ENCODE data around the gene COMP.

- TF ChIP-seq, protein P1, sequence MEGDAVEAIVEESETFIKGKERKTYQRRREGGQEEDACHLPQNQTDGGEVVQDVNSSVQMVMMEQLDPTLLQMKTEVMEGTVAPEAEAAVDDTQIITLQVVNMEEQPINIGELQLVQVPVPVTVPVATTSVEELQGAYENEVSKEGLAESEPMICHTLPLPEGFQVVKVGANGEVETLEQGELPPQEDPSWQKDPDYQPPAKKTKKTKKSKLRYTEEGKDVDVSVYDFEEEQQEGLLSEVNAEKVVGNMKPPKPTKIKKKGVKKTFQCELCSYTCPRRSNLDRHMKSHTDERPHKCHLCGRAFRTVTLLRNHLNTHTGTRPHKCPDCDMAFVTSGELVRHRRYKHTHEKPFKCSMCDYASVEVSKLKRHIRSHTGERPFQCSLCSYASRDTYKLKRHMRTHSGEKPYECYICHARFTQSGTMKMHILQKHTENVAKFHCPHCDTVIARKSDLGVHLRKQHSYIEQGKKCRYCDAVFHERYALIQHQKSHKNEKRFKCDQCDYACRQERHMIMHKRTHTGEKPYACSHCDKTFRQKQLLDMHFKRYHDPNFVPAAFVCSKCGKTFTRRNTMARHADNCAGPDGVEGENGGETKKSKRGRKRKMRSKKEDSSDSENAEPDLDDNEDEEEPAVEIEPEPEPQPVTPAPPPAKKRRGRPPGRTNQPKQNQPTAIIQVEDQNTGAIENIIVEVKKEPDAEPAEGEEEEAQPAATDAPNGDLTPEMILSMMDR (optimal IDR thresholded peaks at IDR 0.05 in 1 of 3, IDR thresholded peaks at IDR 0.05 in 1 of 3, conservative IDR thresholded peaks at IDR 0.05 in 1 of 3; ENCODE audit: extremely low read depth in 1 of 3, insufficient read depth in 2 of 3, low read length in 3 of 3) = no peak
- no peak for TF ChIP-seq EZH2 (IDR thresholded peaks at IDR 0.05; ENCODE audit: low read length)
These were observed 45.2 kb downstream of the COMP start for GRCh38 chr19:18745931-18746330.
